CD4-positive, alpha-beta memory T cell (primary cell): ENCODE results near the gene EID2. TPM values are rescaled to one million over a fixed set of nuclear protein-coding genes. Genes with fewer than 3 reads are reported as not detected.

Source experiments
- CTCF ChIA-PET: fragments of 350-600 bp; sonication (Branson Sonifier 250); formaldehyde crosslinking; loops from one replicate; lab custom pipeline; 2021; ENCODE audit warnings: inconsistent platforms; ENCODE audit not compliant: partially characterized antibody; lab: Charles Lee
- POLR2A ChIA-PET: fragments of 350-600 bp; sonication (Branson Sonifier 250); formaldehyde crosslinking; loops from one replicate; lab custom pipeline; 2021; ENCODE audit not compliant: partially characterized antibody; lab: Charles Lee
- DNase-seq, 5 donors: peaks; one replicate each; pipeline versions ENCODE4 v3.0.0 to v3.0.0-alpha.2; 2020 to 2022; ENCODE audit warnings: mixed read lengths in 1 of 5
- H3K27ac ChIP-seq: one replicate; pipeline ENCODE4 v1.7.0; 2013; ENCODE audit warnings: low read depth, low read length
- H3K27me3 ChIP-seq: 2 replicates; pipeline ENCODE4 v1.7.0; 2013; ENCODE audit warnings: mild to moderate bottlenecking, low read length, moderate library complexity; ENCODE audit not compliant: insufficient read depth
- H3K36me3 ChIP-seq: 2 replicates; pipeline ENCODE4 v1.7.0; 2013; ENCODE audit warnings: mild to moderate bottlenecking, low read length, moderate library complexity; ENCODE audit not compliant: insufficient read depth
- H3K4me1 ChIP-seq: 2 replicates; pipeline ENCODE4 v1.7.0; 2013; ENCODE audit warnings: mild to moderate bottlenecking, low read length, moderate library complexity; ENCODE audit not compliant: insufficient read depth
- H3K4me3 ChIP-seq, 2 donors: one replicate each; pipeline ENCODE4 v1.7.0; 2013; ENCODE audit warnings: low read length in 2 of 2, mild to moderate bottlenecking in 1 of 2
- H3K9me3 ChIP-seq, 2 donors: one replicate each; pipeline ENCODE4 v1.7.0; 2013; ENCODE audit warnings: low read length in 2 of 2, control low read depth in 1 of 2; ENCODE audit not compliant: control insufficient read depth in 1 of 2
- H3K27ac Mint-ChIP-seq, 7 donors: one replicate each; pipeline ENCODE4 v1.8.0; 2020 to 2021; ENCODE audit warnings: mixed read lengths in 7 of 7, mild to moderate bottlenecking in 6 of 7, inconsistent platforms in 3 of 7, moderate library complexity in 3 of 7
- H3K27me3 Mint-ChIP-seq, 2 donors: one replicate each; pipeline ENCODE4 v1.8.0; 2020 to 2021; ENCODE audit warnings: mixed read lengths in 2 of 2
- H3K36me3 Mint-ChIP-seq, 2 donors: one replicate each; pipeline ENCODE4 v1.8.0; 2020 to 2021; ENCODE audit warnings: mixed read lengths in 2 of 2, inconsistent platforms in 1 of 2, mild to moderate bottlenecking in 1 of 2
- H3K4me1 Mint-ChIP-seq, 4 donors: one replicate each; pipeline ENCODE4 v1.8.0; 2020 to 2021; ENCODE audit warnings: mixed read lengths in 4 of 4, mild to moderate bottlenecking in 1 of 4
- H3K4me3 Mint-ChIP-seq, 8 donors: one replicate each; pipeline ENCODE4 v1.8.0; 2020 to 2021; ENCODE audit warnings: mixed read lengths in 8 of 8, mild to moderate bottlenecking in 7 of 8, moderate library complexity in 6 of 8, inconsistent platforms in 3 of 8
- H3K9me3 Mint-ChIP-seq, 8 donors: one replicate each; pipeline ENCODE4 v1.8.0; 2020 to 2021; ENCODE audit warnings: mixed read lengths in 8 of 8, mild to moderate bottlenecking in 5 of 8, inconsistent platforms in 3 of 8, moderate library complexity in 1 of 8
- intact Hi-C: fragments of 100-400 bp; cut with micrococcal nuclease; formaldehyde crosslinking; loops from one replicate; pipeline ENCODE4 v1.15.1; 2023
- polyA plus RNA-seq, 2 donors: library from polyadenylated mRNA; unstranded; fragments of 300-500 nt; fragmentation: Illumina TruSeq; gene quantifications; one replicate each; pipeline ENCODE4 v1.2.3, GENCODE V29; 2021
- total RNA-seq, 2 experiments: library from RNA; stranded (reverse); gene quantifications; one replicate each; pipeline ENCODE4 v1.2.3, GENCODE V29; 2021

Gene EID2
- total and polyA plus RNA-seq, 4 experiments from 2014 or later, result 22.0 to 34.9 (median 22.5) TPM

GRCh38 chr19:39550197-39550596 lies 10.2 kb upstream of the EID2 start:
- POLR2A ChIA-PET, result interaction anchor here (1.5 kb wide), 1 partner anchor 8 kb away, joined by 3 read pairs; no protein-coding TSS in a partner anchor
- H3K4me3 ChIP-seq, result no peak overlapping the region
- Mint-ChIP-seq H3K27me3 (peaks cover 0 to 2% of the 10 kb centered on the region in 2 donors), H3K4me3 (no peak overlapping the region), H3K4me1 (peaks cover 11 to 20% (median 16%) of the 10 kb centered on the region in 4 donors), H3K9me3 (no peaks in the 10 kb centered on the region), H3K36me3 (no peaks in the 10 kb centered on the region), H3K27ac (no peak overlapping the region)
- no peak for DNase-seq
- intact Hi-C loops, result loop anchor here (5.0 kb wide), 1 partner anchor 77 kb away; no protein-coding TSS in a partner anchor
- no peaks in the 10 kb centered on the region for H3K36me3 ChIP-seq
- no peaks in the 10 kb centered on the region for H3K9me3 ChIP-seq
- no peaks in the 10 kb centered on the region for H3K27me3 ChIP-seq
- H3K27ac ChIP-seq, result no peak overlapping the region
- peaks cover 18% of the 10 kb centered on the region for H3K4me1 ChIP-seq
- CTCF ChIA-PET, result interaction anchor here (1.1 to 6.9 kb wide), 4 partner anchors 8 to 123 kb away, joined by 4 to 100 read pairs (median 7); no protein-coding TSS in a partner anchor

GRCh38 chr19:39546599-39546998 lies 6.6 kb upstream of the EID2 start:
- ChIA-PET CTCF (interaction anchor here (4.1 kb wide), 1 partner anchor 127 kb away, joined by 39 read pairs; no protein-coding TSS in a partner anchor), POLR2A (no interaction called here)
- H3K4me3 Mint-ChIP-seq, result peak overlapping the region in 2 of 8 donors; percentile 30 to 32
- no peaks in the 10 kb centered on the region for H3K27me3 ChIP-seq
- no peaks in the 10 kb centered on the region for H3K36me3 ChIP-seq
- H3K27me3 Mint-ChIP-seq, result peaks cover 0 to 2% of the 10 kb centered on the region in 2 donors
- no peaks in the 10 kb centered on the region for H3K36me3 Mint-ChIP-seq
- DNase-seq, result no peak
- H3K27ac Mint-ChIP-seq, result peak overlapping the region in 4 of 7 donors; percentile 47 to 82 (median 62)
- peaks cover 45% of the 10 kb centered on the region for H3K4me1 ChIP-seq
- peaks cover 25 to 50% (median 37%) of the 10 kb centered on the region in 4 donors for H3K4me1 Mint-ChIP-seq
- H3K27ac ChIP-seq, result no peak overlapping the region
- H3K9me3 ChIP-seq, result no peaks in the 10 kb centered on the region
- no peak overlapping the region for H3K4me3 ChIP-seq
- H3K9me3 Mint-ChIP-seq, result no peaks in the 10 kb centered on the region
- intact Hi-C loops, result no loop called here

GRCh38 chr19:39544911-39545310 lies 5.0 kb upstream of the EID2 start:
- Histone ChIP-seq H3K27me3 (no peaks in the 10 kb centered on the region), H3K27ac (no peak overlapping the region), H3K4me3 (no peak overlapping the region), H3K36me3 (no peaks in the 10 kb centered on the region), H3K9me3 (no peaks in the 10 kb centered on the region), H3K4me1 (peaks cover 50% of the 10 kb centered on the region)
- peak in 4 of 5 donors; percentile 28 to 45 (median 32) for DNase-seq
- H3K27me3 Mint-ChIP-seq, result peaks cover 0 to 3% of the 10 kb centered on the region in 2 donors
- CTCF ChIA-PET, result interaction anchor here (1.0 to 1.2 kb wide), 2 partner anchors 11 to 154 kb away, joined by 5 to 6 read pairs; partner anchors contain the start of genes MED29 and PAF1
- intact Hi-C loops, result no loop called here
- peaks cover 32 to 57% (median 45%) of the 10 kb centered on the region in 4 donors for H3K4me1 Mint-ChIP-seq
- peak overlapping the region in 7 of 8 donors; percentile 25 to 70 (median 55) for H3K4me3 Mint-ChIP-seq
- POLR2A ChIA-PET, result interaction anchor here (1.1 to 1.7 kb wide), 3 partner anchors 12 to 100 kb away, joined by 3 to 8 read pairs (median 5); partner anchors contain the start of genes EID2B and SUPT5H
- no peaks in the 10 kb centered on the region for H3K9me3 Mint-ChIP-seq
- peaks cover 0 to 2% of the 10 kb centered on the region in 2 donors for H3K36me3 Mint-ChIP-seq
- peak overlapping the region; percentile 70 to 93 (median 84) for H3K27ac Mint-ChIP-seq

GRCh38 chr19:39544226-39544903 lies 4.4 kb upstream of the EID2 start:
- peaks cover 50% of the 10 kb centered on the region for H3K4me1 ChIP-seq
- Mint-ChIP-seq H3K4me1 (peaks cover 32 to 59% (median 46%) of the 10 kb centered on the region in 4 donors), H3K9me3 (no peaks in the 10 kb centered on the region), H3K27me3 (peaks cover 0 to 3% of the 10 kb centered on the region in 2 donors), H3K4me3 (peak overlapping the region in 6 of 8 donors; percentile 25 to 70 (median 55)), H3K27ac (peak overlapping the region; percentile 70 to 93 (median 84)), H3K36me3 (peaks cover 0 to 4% of the 10 kb centered on the region in 2 donors)
- no peaks in the 10 kb centered on the region for H3K27me3 ChIP-seq
- intact Hi-C loops, result no loop called here
- H3K27ac ChIP-seq, result no peak overlapping the region
- POLR2A ChIA-PET, result interaction anchor here (1.1 to 1.7 kb wide), 3 partner anchors 12 to 99 kb away, joined by 3 to 8 read pairs (median 5); partner anchors contain the start of genes EID2B and SUPT5H
- CTCF ChIA-PET, result interaction anchor here (1.0 to 1.2 kb wide), 3 partner anchors 11 to 153 kb away, joined by 5 to 7 read pairs (median 6); partner anchors contain the start of genes MED29 and PAF1
- DNase-seq, result no peak
- no peak overlapping the region for H3K4me3 ChIP-seq
- H3K9me3 ChIP-seq, result no peaks in the 10 kb centered on the region
- H3K36me3 ChIP-seq, result no peaks in the 10 kb centered on the region

- ChIA-PET CTCF (interaction anchor here (1.0 to 2.0 kb wide), 3 partner anchors 11 to 103 kb away, joined by 6 to 11 read pairs (median 7); partner anchors contain the start of gene EID2B), POLR2A (no interaction called here)
- H3K27me3 ChIP-seq, result no peaks in the 10 kb centered on the region
- Mint-ChIP-seq H3K27ac (peak overlapping the region in 1 of 7 donors; percentile 60), H3K4me1 (peaks cover 37 to 68% (median 53%) of the 10 kb centered on the region in 4 donors), H3K27me3 (peaks cover 0 to 3% of the 10 kb centered on the region in 2 donors), H3K36me3 (peaks cover 0 to 7% of the 10 kb centered on the region in 2 donors), H3K4me3 (no peak overlapping the region), H3K9me3 (no peaks in the 10 kb centered on the region)
- no peak overlapping the region for H3K27ac ChIP-seq
- H3K4me3 ChIP-seq, result no peak overlapping the region
- DNase-seq, result no peak
- peaks cover 59% of the 10 kb centered on the region for H3K4me1 ChIP-seq
- H3K36me3 ChIP-seq, result no peaks in the 10 kb centered on the region
- intact Hi-C loops, result no loop called here
- no peaks in the 10 kb centered on the region for H3K9me3 ChIP-seq
These were observed 3.5 kb upstream of the EID2 start for GRCh38 chr19:39543477-39543857.

- CTCF ChIA-PET, result interaction anchor here (1.0 to 2.0 kb wide), 5 partner anchors 9 to 131 kb away, joined by 3 to 11 read pairs (median 6); partner anchors contain the start of gene EID2B
- no peak for DNase-seq
- H3K36me3 ChIP-seq, result no peaks in the 10 kb centered on the region
- POLR2A ChIA-PET, result interaction anchor here (0.8 kb wide), 1 partner anchor 9 kb away, joined by 3 read pairs; no protein-coding TSS in a partner anchor
- Mint-ChIP-seq H3K27ac (peak overlapping the region in 6 of 7 donors; percentile 32 to 92 (median 56)), H3K4me3 (peak overlapping the region in 3 of 8 donors; percentile 12 to 36 (median 17)), H3K27me3 (peaks cover 0 to 3% of the 10 kb centered on the region in 2 donors), H3K4me1 (peaks cover 42 to 78% (median 60%) of the 10 kb centered on the region in 4 donors), H3K9me3 (no peaks in the 10 kb centered on the region), H3K36me3 (peaks cover 0 to 7% of the 10 kb centered on the region in 2 donors)
- H3K27me3 ChIP-seq, result no peaks in the 10 kb centered on the region
- intact Hi-C loops, result no loop called here
- peaks cover 68% of the 10 kb centered on the region for H3K4me1 ChIP-seq
- no peaks in the 10 kb centered on the region for H3K9me3 ChIP-seq
- no peak overlapping the region for H3K4me3 ChIP-seq
- no peak overlapping the region for H3K27ac ChIP-seq
These were observed 2.2 kb upstream of the EID2 start for GRCh38 chr19:39542206-39542605.
